Measurements from ENCODE around the gene ELFN2.

- TF ChIP-seq POLR2A (IDR thresholded peaks at IDR 0.05; ENCODE audit: low read depth, low read length) (no peak), POLR2AphosphoS5 (IDR thresholded peaks at IDR 0.05; ENCODE audit: low read depth, low read length) (no peak)
These were observed 5.8 kb downstream of the ELFN2 start for GRCh38 chr22:37421468-37421877.
